ENCODE measurements around the gene NTN1.

The NTN1 gene

DNA sequence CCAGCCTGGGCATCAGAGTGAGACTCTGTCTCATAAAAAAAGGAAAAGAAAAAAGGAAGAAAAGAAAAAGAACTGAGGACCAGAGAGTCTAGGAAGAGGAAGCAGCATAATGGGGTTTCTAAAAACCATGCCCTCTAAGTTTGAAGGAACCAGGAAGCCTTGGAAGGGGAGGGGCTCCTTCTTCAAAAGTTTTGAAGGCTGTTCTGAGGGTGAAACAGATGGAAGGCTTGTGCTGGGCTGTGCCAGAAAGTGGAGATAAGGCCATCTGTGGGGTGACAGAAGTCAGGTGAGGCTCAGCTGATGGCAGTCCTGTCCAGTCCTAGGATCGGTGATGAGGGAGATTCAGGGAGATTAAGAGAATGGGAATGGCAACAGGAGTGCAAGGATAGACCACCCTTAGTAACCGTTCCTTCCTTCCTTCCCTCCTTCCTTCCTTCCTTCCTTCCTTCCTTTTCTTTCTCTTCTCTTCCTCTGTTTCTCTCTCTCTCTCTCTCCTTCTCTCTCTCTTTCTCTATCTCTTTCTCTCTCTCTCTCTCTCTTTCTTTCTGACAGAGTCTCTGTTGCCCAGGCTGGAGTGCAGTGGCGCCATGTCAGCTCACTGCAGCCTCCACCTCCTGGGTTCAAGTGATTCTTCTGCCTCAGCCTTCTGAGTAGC is 182.6 kb downstream of the NTN1 start (continued):
- no peak for TF ChIP-seq KLF1 (tag by site-specific recombination; IDR thresholded peaks at IDR 0.05)

DNA sequence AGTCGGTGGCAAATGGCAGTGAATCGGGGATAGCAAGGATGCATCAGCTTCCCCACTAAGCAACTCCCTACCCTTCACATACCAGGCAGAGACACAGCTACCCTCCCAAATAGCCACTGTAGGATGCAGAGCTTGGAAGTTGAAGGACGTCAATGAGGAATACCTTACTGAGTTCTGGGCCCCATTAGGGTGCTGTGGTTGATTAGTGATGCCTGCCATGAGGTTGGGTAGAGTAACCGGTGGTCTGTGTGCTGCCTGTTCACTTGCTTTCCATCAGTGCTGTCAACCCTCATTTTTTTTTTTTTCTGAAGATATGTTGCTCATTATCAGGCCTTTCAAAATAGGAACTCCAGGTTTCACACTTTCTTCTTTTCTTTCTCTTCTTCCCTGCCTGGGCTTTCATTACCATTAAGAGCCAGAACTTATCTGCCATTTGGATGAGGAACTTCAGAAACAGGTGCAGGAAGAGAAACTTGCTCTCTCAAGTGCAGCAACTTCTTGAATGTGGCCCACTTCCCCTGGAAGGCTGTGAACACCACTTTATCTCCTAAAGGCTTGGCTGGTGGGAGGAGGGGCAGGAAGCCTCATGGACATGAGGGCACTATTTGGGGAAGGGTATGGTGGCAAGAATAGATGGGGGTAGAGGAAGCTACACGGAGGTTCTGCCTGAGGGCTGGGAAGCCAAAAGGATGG is 183.5 kb downstream of the NTN1 start:
- peaks cover 0 to 12% of the 10 kb centered on the region in 2 experiments; a peak in 1 of 3 replicates for H3K36me3 ChIP-seq (ENCODE audit: control insufficient read depth in 2 of 2, insufficient read depth in 1 of 2, low read length in 2 of 2)
- H3K4me1 ChIP-seq (ENCODE audit: control insufficient read depth, insufficient read depth, low read length) = no peaks in the 10 kb centered on the region
- H3K27ac ChIP-seq (ENCODE audit: extremely low read depth, low read depth, low read length) = no peak overlapping the region
- CTCF ChIA-PET = no interaction called here
- no peak overlapping the region for H3K4me3 ChIP-seq (ENCODE audit: low read depth, low read length)
- TF ChIP-seq SCRT1 (tag by site-specific recombination; IDR thresholded peaks at IDR 0.05; ENCODE audit: borderline replicate concordance) (no peak), ZNF140 (tag by site-specific recombination; IDR thresholded peaks at IDR 0.05) (no peak), ZNF701 (tag by site-specific recombination; IDR thresholded peaks at IDR 0.05) (no peak), ZBTB1 (tag by site-specific recombination; IDR thresholded peaks at IDR 0.05) (no peak), MZF1 (tag by site-specific recombination; IDR thresholded peaks at IDR 0.05; ENCODE audit: borderline replicate concordance) (no peak), ZBTB17 (tag by site-specific recombination; IDR thresholded peaks at IDR 0.05) (peak; percentile 65), ZNF23 (tag by site-specific recombination; IDR thresholded peaks at IDR 0.05; ENCODE audit: borderline replicate concordance) (peak; percentile 67; the same call in 1 of the 2 replicates), ZBTB7A (tag by site-specific recombination; IDR thresholded peaks at IDR 0.05; ENCODE audit: low read depth) (no peak), ZNF16 (tag by site-specific recombination; IDR thresholded peaks at IDR 0.05; ENCODE audit: low read depth) (no peak), ZNF561 (tag by site-specific recombination; IDR thresholded peaks at IDR 0.05; ENCODE audit: borderline replicate concordance) (no peak), SETDB1 (IDR thresholded peaks at IDR 0.05; ENCODE audit: insufficient read length, low read length) (no peak)
- TF ChIP-seq, protein P1, sequence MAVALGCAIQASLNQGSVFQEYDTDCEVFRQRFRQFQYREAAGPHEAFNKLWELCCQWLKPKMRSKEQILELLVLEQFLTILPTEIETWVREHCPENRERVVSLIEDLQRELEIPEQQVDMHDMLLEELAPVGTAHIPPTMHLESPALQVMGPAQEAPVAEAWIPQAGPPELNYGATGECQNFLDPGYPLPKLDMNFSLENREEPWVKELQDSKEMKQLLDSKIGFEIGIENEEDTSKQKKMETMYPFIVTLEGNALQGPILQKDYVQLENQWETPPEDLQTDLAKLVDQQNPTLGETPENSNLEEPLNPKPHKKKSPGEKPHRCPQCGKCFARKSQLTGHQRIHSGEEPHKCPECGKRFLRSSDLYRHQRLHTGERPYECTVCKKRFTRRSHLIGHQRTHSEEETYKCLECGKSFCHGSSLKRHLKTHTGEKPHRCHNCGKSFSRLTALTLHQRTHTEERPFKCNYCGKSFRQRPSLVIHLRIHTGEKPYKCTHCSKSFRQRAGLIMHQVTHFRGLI (tag by site-specific recombination; IDR thresholded peaks at IDR 0.05) = no peak
- no peaks in the 10 kb centered on the region for H3K9me3 ChIP-seq (ENCODE audit: control insufficient read depth, insufficient read depth, low read depth, low read length)
- POLR2A ChIA-PET = no interaction called here

DNA sequence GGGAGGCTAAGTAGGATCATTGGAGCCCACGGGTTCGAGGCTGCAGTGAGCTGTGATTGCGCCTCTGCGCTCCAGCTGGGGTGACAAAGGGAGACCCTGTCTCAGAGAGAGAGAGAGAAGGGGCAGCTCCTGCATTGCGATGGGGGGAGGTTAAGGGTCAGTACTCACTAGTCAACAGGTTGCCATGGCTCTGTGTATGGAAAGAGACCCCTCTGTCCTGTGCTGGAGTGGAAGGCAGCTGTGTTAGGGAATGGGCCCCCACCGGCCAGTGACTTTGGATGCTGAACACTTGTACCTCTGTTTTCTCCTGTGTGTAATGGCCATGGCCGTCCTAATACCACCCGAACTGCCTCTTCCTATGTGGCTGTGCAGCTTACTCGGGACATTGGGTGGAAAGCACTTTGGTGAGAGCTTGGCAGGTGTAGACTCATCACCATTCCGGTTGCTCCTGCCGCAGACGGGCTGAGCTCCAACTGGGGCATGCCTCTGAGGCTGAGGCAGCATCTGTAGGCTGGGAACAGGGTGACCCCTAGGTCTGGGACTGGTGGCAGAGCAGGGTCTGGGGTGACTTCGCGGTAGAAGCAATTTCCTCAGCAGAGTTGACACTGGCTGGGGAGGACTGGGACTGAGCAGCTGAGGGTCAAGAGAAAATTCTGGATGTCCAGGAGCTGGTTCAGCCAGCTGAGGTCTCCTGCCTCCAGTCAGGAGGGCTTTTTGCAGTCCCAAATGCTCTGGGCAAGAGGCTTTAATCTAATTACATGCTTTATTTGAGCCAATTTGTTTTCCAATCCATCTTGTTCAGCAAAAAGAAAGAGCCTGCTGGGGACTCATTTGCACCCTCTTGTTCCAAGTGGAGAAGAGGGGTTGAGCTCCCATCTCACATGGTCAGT is 184.5 kb downstream of the NTN1 start:
- POLR2A ChIA-PET = no interaction called here
- Histone ChIP-seq H3K27ac (ENCODE audit: extremely low read depth, low read depth, low read length) (no peak overlapping the region), H3K4me3 (ENCODE audit: low read depth, low read length) (no peak overlapping the region), H3K36me3 (ENCODE audit: control insufficient read depth in 2 of 2, insufficient read depth in 1 of 2, low read length in 2 of 2) (peaks cover 0 to 13% of the 10 kb centered on the region in 2 experiments; a peak in 1 of 3 replicates), H3K4me1 (ENCODE audit: control insufficient read depth, insufficient read depth, low read length) (no peaks in the 10 kb centered on the region), H3K9me3 (ENCODE audit: control insufficient read depth, insufficient read depth, low read depth, low read length) (no peaks in the 10 kb centered on the region)
- TF ChIP-seq SCRT2 (tag by site-specific recombination; IDR thresholded peaks at IDR 0.05) = peak; percentile 81
- no peak for TF ChIP-seq ZBTB8A (tag by site-specific recombination; IDR thresholded peaks at IDR 0.05)
- CTCF ChIA-PET = no interaction called here

DNA sequence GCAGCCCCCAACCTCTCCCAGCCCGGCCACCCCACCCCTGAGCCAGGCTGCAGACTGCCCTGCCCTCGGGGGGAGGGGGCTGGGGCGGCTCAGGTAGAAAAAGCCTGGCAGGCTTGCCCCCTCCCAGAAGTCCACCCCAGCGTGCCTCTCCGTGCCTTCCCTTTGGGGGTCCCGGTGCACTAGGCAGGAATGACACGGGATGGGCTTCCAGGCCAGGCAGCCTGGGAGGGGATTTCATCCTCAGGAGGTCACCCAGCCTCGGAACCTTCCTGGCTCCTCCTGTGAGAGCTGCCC is 185.0 kb downstream of the NTN1 start:
- TF ChIP-seq ZNF324 (tag by site-specific recombination; IDR thresholded peaks at IDR 0.05) (no peak), ZNF121 (tag by site-specific recombination; IDR thresholded peaks at IDR 0.05) (no peak), ZNF239 (tag by site-specific recombination; IDR thresholded peaks at IDR 0.05) (no peak), ZNF549 (tag by site-specific recombination; IDR thresholded peaks at IDR 0.05) (no peak), ZNF837 (tag by site-specific recombination; IDR thresholded peaks at IDR 0.05) (no peak), ZNF223 (tag by site-specific recombination; IDR thresholded peaks at IDR 0.05) (no peak)
- TF ChIP-seq, protein P2, sequence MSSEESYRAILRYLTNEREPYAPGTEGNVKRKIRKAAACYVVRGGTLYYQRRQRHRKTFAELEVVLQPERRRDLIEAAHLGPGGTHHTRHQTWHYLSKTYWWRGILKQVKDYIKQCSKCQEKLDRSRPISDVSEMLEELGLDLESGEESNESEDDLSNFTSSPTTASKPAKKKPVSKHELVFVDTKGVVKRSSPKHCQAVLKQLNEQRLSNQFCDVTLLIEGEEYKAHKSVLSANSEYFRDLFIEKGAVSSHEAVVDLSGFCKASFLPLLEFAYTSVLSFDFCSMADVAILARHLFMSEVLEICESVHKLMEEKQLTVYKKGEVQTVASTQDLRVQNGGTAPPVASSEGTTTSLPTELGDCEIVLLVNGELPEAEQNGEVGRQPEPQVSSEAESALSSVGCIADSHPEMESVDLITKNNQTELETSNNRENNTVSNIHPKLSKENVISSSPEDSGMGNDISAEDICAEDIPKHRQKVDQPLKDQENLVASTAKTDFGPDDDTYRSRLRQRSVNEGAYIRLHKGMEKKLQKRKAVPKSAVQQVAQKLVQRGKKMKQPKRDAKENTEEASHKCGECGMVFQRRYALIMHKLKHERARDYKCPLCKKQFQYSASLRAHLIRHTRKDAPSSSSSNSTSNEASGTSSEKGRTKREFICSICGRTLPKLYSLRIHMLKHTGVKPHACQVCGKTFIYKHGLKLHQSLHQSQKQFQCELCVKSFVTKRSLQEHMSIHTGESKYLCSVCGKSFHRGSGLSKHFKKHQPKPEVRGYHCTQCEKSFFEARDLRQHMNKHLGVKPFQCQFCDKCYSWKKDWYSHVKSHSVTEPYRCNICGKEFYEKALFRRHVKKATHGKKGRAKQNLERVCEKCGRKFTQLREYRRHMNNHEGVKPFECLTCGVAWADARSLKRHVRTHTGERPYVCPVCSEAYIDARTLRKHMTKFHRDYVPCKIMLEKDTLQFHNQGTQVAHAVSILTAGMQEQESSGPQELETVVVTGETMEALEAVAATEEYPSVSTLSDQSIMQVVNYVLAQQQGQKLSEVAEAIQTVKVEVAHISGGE (tag by site-specific recombination; conservative IDR thresholded peaks at IDR 0.05; ENCODE audit: low read depth) = no peak
- peaks cover 0 to 13% of the 10 kb centered on the region in 2 experiments; a peak in 1 of 3 replicates for H3K36me3 ChIP-seq (ENCODE audit: control insufficient read depth in 2 of 2, insufficient read depth in 1 of 2, low read length in 2 of 2)
- H3K9me3 ChIP-seq (ENCODE audit: control insufficient read depth, insufficient read depth, low read depth, low read length) = no peaks in the 10 kb centered on the region
- POLR2A ChIA-PET = no interaction called here
- CTCF ChIA-PET = no interaction called here
- H3K4me3 ChIP-seq (ENCODE audit: low read depth, low read length) = no peak overlapping the region
- H3K27ac ChIP-seq (ENCODE audit: extremely low read depth, low read depth, low read length) = no peak overlapping the region
- no peaks in the 10 kb centered on the region for H3K4me1 ChIP-seq (ENCODE audit: control insufficient read depth, insufficient read depth, low read length)

All from HEK293 (cell line).